Gastroesophageal sphincter (tissue), 3 donors: ENCODE results near the gene TESK2.

Experiments
- CTCF ChIP-seq, 4 experiments: fragments of 200-600 bp in 2 of 4; fragments of 450-650 bp in 2 of 4; sonication (generic) in 1 of 4; IDR thresholded peaks; one replicate each; pipeline ENCODE4 v1.5.1; 2017 to 2019; ENCODE audit warnings: antibody characterized with exemption in 4 of 4, mild to moderate bottlenecking in 2 of 4, moderate library complexity in 2 of 4
- POLR2AphosphoS5 ChIP-seq: sonication (generic); formaldehyde crosslinking; IDR thresholded peaks from one replicate; pipeline ENCODE4 v1.6.1; 2017; ENCODE audit warnings: antibody characterized with exemption

- no peak for TF ChIP-seq POLR2AphosphoS5
- TF ChIP-seq CTCF (IDR thresholded peaks at IDR 0.05): no peak
These were observed 40.9 kb upstream of the TESK2 start for GRCh38 chr1:45531873-45532272.
